ENCODE measurements around the gene FA2H.

FA2H gene

GRCh38 chr16:74760007-74760767 lies 14.4 kb downstream of the FA2H start:
- Histone ChIP-seq H2AFZ (ENCODE audit: low read length) (no peak overlapping the region), H3K23ac (ENCODE audit: low read depth, low read length, poor library complexity) (no peak overlapping the region), H3K4me3 (ENCODE audit: low read length in 2 of 2) (no peak overlapping the region), H3K27me3 (ENCODE audit: control insufficient read depth in 3 of 3, insufficient read depth in 3 of 3, low read depth in 1 of 3, low read length in 3 of 3) (peaks cover 0 to 28% (median 0%) of the 10 kb centered on the region in 3 experiments), H3K9me3 (replicated peaks in 1 of 2; ENCODE audit: control insufficient read depth in 2 of 2, insufficient read depth in 1 of 2, low read depth in 1 of 2, low read length in 2 of 2) (no peaks in the 10 kb centered on the region), H3K36me3 (replicated peaks in 1 of 2; ENCODE audit: control insufficient read depth in 2 of 2, insufficient read depth in 2 of 2, low read length in 2 of 2) (no peaks in the 10 kb centered on the region), H3K4me2 (ENCODE audit: insufficient read depth, low read length, poor library complexity, severe bottlenecking) (no peak overlapping the region), H3K27ac (replicated peaks; ENCODE audit: low read length) (no peak overlapping the region), H2BK120ac (ENCODE audit: low read depth, low read length) (no peak overlapping the region), H2BK15ac (ENCODE audit: low read length) (no peak overlapping the region), H3K18ac (ENCODE audit: low read length) (no peak overlapping the region), H3K4me1 (ENCODE audit: control insufficient read depth in 2 of 2, insufficient read depth in 1 of 2, low read depth in 1 of 2, low read length in 2 of 2) (no peaks in the 10 kb centered on the region), H3K14ac (ENCODE audit: low read length) (no peak overlapping the region), H2BK5ac (ENCODE audit: low read length) (no peak overlapping the region), H3K9ac (ENCODE audit: low read depth, low read length, poor library complexity) (no peak overlapping the region), H3K4ac (ENCODE audit: low read length) (no peak overlapping the region), H4K91ac (ENCODE audit: low read depth, low read length, poor library complexity) (no peak overlapping the region), H4K8ac (ENCODE audit: low read depth, low read length) (no peak overlapping the region), H2BK12ac (ENCODE audit: low read length) (no peak overlapping the region), H3K79me1 (ENCODE audit: low read depth, low read length) (no peaks in the 10 kb centered on the region), H2AK5ac (ENCODE audit: low read depth, low read length) (no peak overlapping the region)
- no peak for DNase-seq (ENCODE audit: low spot score)
- no CpG with 5 or more reads among the region's 11 CpGs for WGBS, 2 donors (ENCODE audit: extremely low coverage in 2 of 2, insufficient read length in 2 of 2, insufficient replicate concordance in 1 of 2)

- no peak overlapping the region for H3K4me2 ChIP-seq (ENCODE audit: insufficient read depth, low read length, poor library complexity, severe bottlenecking)
- no peak overlapping the region for H4K91ac ChIP-seq (ENCODE audit: low read depth, low read length, poor library complexity)
- no peaks in the 10 kb centered on the region for H3K4me1 ChIP-seq (ENCODE audit: control insufficient read depth in 2 of 2, insufficient read depth in 1 of 2, low read depth in 1 of 2, low read length in 2 of 2)
- no peak overlapping the region for H2AFZ ChIP-seq (ENCODE audit: low read length)
- H3K27ac ChIP-seq (replicated peaks; ENCODE audit: low read length) = no peak overlapping the region
- no peak overlapping the region for H2BK120ac ChIP-seq (ENCODE audit: low read depth, low read length)
- no peaks in the 10 kb centered on the region for H3K79me1 ChIP-seq (ENCODE audit: low read depth, low read length)
- H3K14ac ChIP-seq (ENCODE audit: low read length) = no peak overlapping the region
- no peak overlapping the region for H3K23ac ChIP-seq (ENCODE audit: low read depth, low read length, poor library complexity)
- no CpG with 5 or more reads among the region's 3 CpGs for whole genome bisulfite sequencing, 2 donors (ENCODE audit: extremely low coverage in 2 of 2, insufficient read length in 2 of 2, insufficient replicate concordance in 1 of 2)
- H3K18ac ChIP-seq (ENCODE audit: low read length) = no peak overlapping the region
- no peak overlapping the region for H2BK5ac ChIP-seq (ENCODE audit: low read length)
- DNase-seq (ENCODE audit: low spot score) = no peak
- no peak overlapping the region for H3K4me3 ChIP-seq (ENCODE audit: low read length in 2 of 2)
- H4K8ac ChIP-seq (ENCODE audit: low read depth, low read length) = no peak overlapping the region
- no peak overlapping the region for H2BK15ac ChIP-seq (ENCODE audit: low read length)
- no peak overlapping the region for H3K4ac ChIP-seq (ENCODE audit: low read length)
- no peaks in the 10 kb centered on the region for H3K36me3 ChIP-seq (replicated peaks in 1 of 2; ENCODE audit: control insufficient read depth in 2 of 2, insufficient read depth in 2 of 2, low read length in 2 of 2)
- H3K9ac ChIP-seq (ENCODE audit: low read depth, low read length, poor library complexity) = no peak overlapping the region
- no peaks in the 10 kb centered on the region for H3K9me3 ChIP-seq (replicated peaks in 1 of 2; ENCODE audit: control insufficient read depth in 2 of 2, insufficient read depth in 1 of 2, low read depth in 1 of 2, low read length in 2 of 2)
- no peak overlapping the region for H2AK5ac ChIP-seq (ENCODE audit: low read depth, low read length)
- peaks cover 0 to 28% (median 0%) of the 10 kb centered on the region in 3 experiments for H3K27me3 ChIP-seq (ENCODE audit: control insufficient read depth in 3 of 3, insufficient read depth in 3 of 3, low read depth in 1 of 3, low read length in 3 of 3)
- H2BK12ac ChIP-seq (ENCODE audit: low read length) = no peak overlapping the region
These were observed 15.1 kb downstream of the FA2H start for GRCh38 chr16:74759564-74759963.

- no peak overlapping the region for H2BK5ac ChIP-seq (ENCODE audit: low read length)
- H3K36me3 ChIP-seq (replicated peaks in 1 of 2; ENCODE audit: control insufficient read depth in 2 of 2, insufficient read depth in 2 of 2, low read length in 2 of 2) = no peaks in the 10 kb centered on the region
- H3K27ac ChIP-seq (replicated peaks; ENCODE audit: low read length) = no peak overlapping the region
- H3K4me2 ChIP-seq (ENCODE audit: insufficient read depth, low read length, poor library complexity, severe bottlenecking) = no peak overlapping the region
- H3K4me1 ChIP-seq (ENCODE audit: control insufficient read depth in 2 of 2, insufficient read depth in 1 of 2, low read depth in 1 of 2, low read length in 2 of 2) = no peaks in the 10 kb centered on the region
- H3K9me3 ChIP-seq (replicated peaks in 1 of 2; ENCODE audit: control insufficient read depth in 2 of 2, insufficient read depth in 1 of 2, low read depth in 1 of 2, low read length in 2 of 2) = no peaks in the 10 kb centered on the region
- no peak overlapping the region for H2AFZ ChIP-seq (ENCODE audit: low read length)
- H3K4me3 ChIP-seq (ENCODE audit: low read length in 2 of 2) = no peak overlapping the region
- H3K9ac ChIP-seq (ENCODE audit: low read depth, low read length, poor library complexity) = no peak overlapping the region
- no peak overlapping the region for H2BK15ac ChIP-seq (ENCODE audit: low read length)
- WGBS, 2 donors (ENCODE audit: extremely low coverage in 2 of 2, insufficient read length in 2 of 2, insufficient replicate concordance in 1 of 2) = no CpG with 5 or more reads among the region's 4 CpGs
- H3K18ac ChIP-seq (ENCODE audit: low read length) = no peak overlapping the region
- H4K91ac ChIP-seq (ENCODE audit: low read depth, low read length, poor library complexity) = no peak overlapping the region
- H3K4ac ChIP-seq (ENCODE audit: low read length) = no peak overlapping the region
- no peak for DNase-seq (ENCODE audit: low spot score)
- H2BK120ac ChIP-seq (ENCODE audit: low read depth, low read length) = no peak overlapping the region
- no peak overlapping the region for H2BK12ac ChIP-seq (ENCODE audit: low read length)
- H3K23ac ChIP-seq (ENCODE audit: low read depth, low read length, poor library complexity) = no peak overlapping the region
- no peak overlapping the region for H4K8ac ChIP-seq (ENCODE audit: low read depth, low read length)
- H2AK5ac ChIP-seq (ENCODE audit: low read depth, low read length) = no peak overlapping the region
- H3K79me1 ChIP-seq (ENCODE audit: low read depth, low read length) = no peaks in the 10 kb centered on the region
- peaks cover 0 to 28% (median 0%) of the 10 kb centered on the region in 3 experiments for H3K27me3 ChIP-seq (ENCODE audit: control insufficient read depth in 3 of 3, insufficient read depth in 3 of 3, low read depth in 1 of 3, low read length in 3 of 3)
- no peak overlapping the region for H3K14ac ChIP-seq (ENCODE audit: low read length)
These were observed 15.8 kb downstream of the FA2H start for GRCh38 chr16:74758801-74759200.

- no peak overlapping the region for H2BK120ac ChIP-seq (ENCODE audit: low read depth, low read length)
- H2BK5ac ChIP-seq (ENCODE audit: low read length) = no peak overlapping the region
- H3K4me3 ChIP-seq (ENCODE audit: low read length in 2 of 2) = no peak overlapping the region
- H3K4me1 ChIP-seq (ENCODE audit: control insufficient read depth in 2 of 2, insufficient read depth in 1 of 2, low read depth in 1 of 2, low read length in 2 of 2) = no peaks in the 10 kb centered on the region
- H3K27ac ChIP-seq (replicated peaks; ENCODE audit: low read length) = no peak overlapping the region
- no CpG with 5 or more reads among the region's 4 CpGs for WGBS, 2 donors (ENCODE audit: extremely low coverage in 2 of 2, insufficient read length in 2 of 2, insufficient replicate concordance in 1 of 2)
- no peak overlapping the region for H3K9ac ChIP-seq (ENCODE audit: low read depth, low read length, poor library complexity)
- no peak overlapping the region for H2AFZ ChIP-seq (ENCODE audit: low read length)
- H3K9me3 ChIP-seq (replicated peaks in 1 of 2; ENCODE audit: control insufficient read depth in 2 of 2, insufficient read depth in 1 of 2, low read depth in 1 of 2, low read length in 2 of 2) = no peaks in the 10 kb centered on the region
- H3K36me3 ChIP-seq (replicated peaks in 1 of 2; ENCODE audit: control insufficient read depth in 2 of 2, insufficient read depth in 2 of 2, low read length in 2 of 2) = no peaks in the 10 kb centered on the region
- H3K14ac ChIP-seq (ENCODE audit: low read length) = no peak overlapping the region
- no peak overlapping the region for H3K18ac ChIP-seq (ENCODE audit: low read length)
- no peak overlapping the region for H3K23ac ChIP-seq (ENCODE audit: low read depth, low read length, poor library complexity)
- no peak overlapping the region for H2AK5ac ChIP-seq (ENCODE audit: low read depth, low read length)
- no peak overlapping the region for H4K91ac ChIP-seq (ENCODE audit: low read depth, low read length, poor library complexity)
- no peak overlapping the region for H3K4ac ChIP-seq (ENCODE audit: low read length)
- H3K79me1 ChIP-seq (ENCODE audit: low read depth, low read length) = no peaks in the 10 kb centered on the region
- no peak overlapping the region for H2BK15ac ChIP-seq (ENCODE audit: low read length)
- peaks cover 0 to 28% (median 0%) of the 10 kb centered on the region in 3 experiments for H3K27me3 ChIP-seq (ENCODE audit: control insufficient read depth in 3 of 3, insufficient read depth in 3 of 3, low read depth in 1 of 3, low read length in 3 of 3)
- no peak overlapping the region for H2BK12ac ChIP-seq (ENCODE audit: low read length)
- no peak overlapping the region for H4K8ac ChIP-seq (ENCODE audit: low read depth, low read length)
- no peak overlapping the region for H3K4me2 ChIP-seq (ENCODE audit: insufficient read depth, low read length, poor library complexity, severe bottlenecking)
- no peak for DNase-seq (ENCODE audit: low spot score)
These were observed 17.3 kb downstream of the FA2H start for GRCh38 chr16:74757349-74757748.

Measured in neuronal stem cell (in vitro differentiated cells).